Peyer's patch (tissue), 4 donors: ENCODE results near the gene FOXL1. TPM values are rescaled to one million over a fixed set of nuclear protein-coding genes. Genes with fewer than 3 reads are reported as not detected.

Experiments
- DNase-seq, 3 donors: peaks; one replicate each; pipeline ENCODE4 v3.0.0-alpha.2; 2017 to 2019
- H3K27ac ChIP-seq, 4 donors: fragments of 200-600 bp; sonication (generic); one replicate each; pipeline ENCODE4 v1.5.1; 2016 to 2019
- H3K27me3 ChIP-seq, 2 donors: fragments of 200-600 bp; sonication (generic); one replicate each; pipeline ENCODE4 v1.5.1; 2019
- H3K36me3 ChIP-seq, 3 donors: fragments of 200-600 bp; sonication (generic); one replicate each; pipeline ENCODE4 v1.5.1; 2016 to 2019
- H3K4me1 ChIP-seq, 4 donors: fragments of 200-600 bp; sonication (generic); one replicate each; pipeline ENCODE4 v1.5.1; 2016 to 2019
- H3K4me3 ChIP-seq, 4 donors: fragments of 200-600 bp; sonication (generic); 1 replicate in 3 of 4; 2 replicates in 1 of 4; pipeline ENCODE4 v1.5.1; 2016 to 2019; ENCODE audit warnings: mild to moderate bottlenecking in 1 of 4
- H3K9me3 ChIP-seq, 4 donors: fragments of 200-600 bp; sonication (generic); one replicate each; pipeline ENCODE4 v1.5.1; 2016 to 2019; ENCODE audit warnings: mild to moderate bottlenecking in 1 of 4
- POLR2A ChIP-seq, 2 donors: fragments of 450-650 bp; IDR thresholded peaks; one replicate each; pipeline ENCODE4 v1.5.1; 2017; ENCODE audit warnings: antibody characterized with exemption in 2 of 2, mild to moderate bottlenecking in 2 of 2, moderate library complexity in 2 of 2
- total RNA-seq, 4 donors: library from RNA; depleted of rRNA; stranded (reverse); fragments of >200 nt; gene quantifications; one replicate each; pipeline ENCODE4 v1.1.0, GENCODE V29; 2016
- TF ChIP-seq, protein P1 (sequence below), 6 experiments: fragments of 450-650 bp in 4 of 6; fragments of 200-600 bp in 2 of 6; sonication (generic) in 1 of 6; IDR thresholded peaks; one replicate each; pipeline ENCODE4 v1.5.1; 2017 to 2019; ENCODE audit warnings: antibody characterized with exemption in 6 of 6, mild to moderate bottlenecking in 3 of 6, moderate library complexity in 1 of 6

FOXL1 gene
- total RNA-seq, 4 donors from 2014 or later = 2.0 to 12.4 (median 3.0) TPM

DNA sequence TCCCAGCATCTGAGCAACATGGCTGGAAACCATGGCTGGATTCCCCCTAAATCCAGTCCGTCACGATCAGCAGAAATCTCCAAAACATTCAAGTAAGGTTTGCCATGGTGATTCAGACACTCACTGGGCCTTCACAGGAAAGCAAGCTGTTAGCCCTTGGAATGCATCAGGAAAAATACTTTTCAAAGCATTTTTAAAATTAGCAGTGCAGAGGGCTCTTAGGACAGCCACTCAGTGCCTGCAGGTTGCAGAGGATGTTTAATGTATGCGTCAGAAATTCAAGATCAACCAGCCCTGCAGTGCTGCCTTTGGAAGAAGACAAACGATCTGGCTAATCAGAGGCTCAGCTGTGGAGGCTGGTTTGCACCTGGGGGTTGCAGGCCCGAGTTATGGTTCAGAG lies 50.3 kb downstream of the FOXL1 start:
- TF ChIP-seq POLR2A (IDR thresholded peaks at IDR 0.05) = no peak
- TF ChIP-seq, protein P1, sequence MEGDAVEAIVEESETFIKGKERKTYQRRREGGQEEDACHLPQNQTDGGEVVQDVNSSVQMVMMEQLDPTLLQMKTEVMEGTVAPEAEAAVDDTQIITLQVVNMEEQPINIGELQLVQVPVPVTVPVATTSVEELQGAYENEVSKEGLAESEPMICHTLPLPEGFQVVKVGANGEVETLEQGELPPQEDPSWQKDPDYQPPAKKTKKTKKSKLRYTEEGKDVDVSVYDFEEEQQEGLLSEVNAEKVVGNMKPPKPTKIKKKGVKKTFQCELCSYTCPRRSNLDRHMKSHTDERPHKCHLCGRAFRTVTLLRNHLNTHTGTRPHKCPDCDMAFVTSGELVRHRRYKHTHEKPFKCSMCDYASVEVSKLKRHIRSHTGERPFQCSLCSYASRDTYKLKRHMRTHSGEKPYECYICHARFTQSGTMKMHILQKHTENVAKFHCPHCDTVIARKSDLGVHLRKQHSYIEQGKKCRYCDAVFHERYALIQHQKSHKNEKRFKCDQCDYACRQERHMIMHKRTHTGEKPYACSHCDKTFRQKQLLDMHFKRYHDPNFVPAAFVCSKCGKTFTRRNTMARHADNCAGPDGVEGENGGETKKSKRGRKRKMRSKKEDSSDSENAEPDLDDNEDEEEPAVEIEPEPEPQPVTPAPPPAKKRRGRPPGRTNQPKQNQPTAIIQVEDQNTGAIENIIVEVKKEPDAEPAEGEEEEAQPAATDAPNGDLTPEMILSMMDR (IDR thresholded peaks at IDR 0.05) = no peak
- no peak overlapping the region for H3K4me3 ChIP-seq
- no peaks in the 10 kb centered on the region for H3K27me3 ChIP-seq
- H3K36me3 ChIP-seq = no peaks in the 10 kb centered on the region
- no peak overlapping the region for H3K27ac ChIP-seq
- DNase-seq = no peak
- H3K4me1 ChIP-seq = no peaks in the 10 kb centered on the region
- no peaks in the 10 kb centered on the region for H3K9me3 ChIP-seq

DNA sequence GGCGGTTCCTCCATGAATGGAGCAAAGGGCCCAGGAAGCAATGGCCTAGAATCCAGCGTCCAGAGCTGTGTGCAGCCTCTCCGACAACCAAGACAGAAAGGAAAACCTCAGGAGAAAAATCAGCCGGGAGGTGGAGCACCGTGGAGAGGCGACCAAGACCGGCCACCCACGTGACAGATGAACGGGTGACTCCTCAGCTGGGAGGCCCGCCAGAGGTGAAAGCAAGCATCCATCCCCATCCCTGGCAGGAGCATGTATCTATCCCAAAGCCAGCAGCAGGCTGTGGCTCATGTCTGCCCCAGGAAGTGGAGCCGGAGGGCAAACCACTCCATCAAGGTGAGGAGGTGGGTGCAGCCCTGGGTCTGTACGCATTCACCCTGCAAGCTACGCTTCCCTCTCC lies 52.1 kb downstream of the FOXL1 start:
- Histone ChIP-seq H3K36me3 (no peaks in the 10 kb centered on the region), H3K27me3 (no peaks in the 10 kb centered on the region), H3K9me3 (no peaks in the 10 kb centered on the region), H3K27ac (no peak overlapping the region), H3K4me3 (no peak overlapping the region), H3K4me1 (no peaks in the 10 kb centered on the region)
- DNase-seq = no peak
- TF ChIP-seq, protein P1 (IDR thresholded peaks at IDR 0.05) = no peak
- TF ChIP-seq POLR2A (IDR thresholded peaks at IDR 0.05) = no peak

DNA sequence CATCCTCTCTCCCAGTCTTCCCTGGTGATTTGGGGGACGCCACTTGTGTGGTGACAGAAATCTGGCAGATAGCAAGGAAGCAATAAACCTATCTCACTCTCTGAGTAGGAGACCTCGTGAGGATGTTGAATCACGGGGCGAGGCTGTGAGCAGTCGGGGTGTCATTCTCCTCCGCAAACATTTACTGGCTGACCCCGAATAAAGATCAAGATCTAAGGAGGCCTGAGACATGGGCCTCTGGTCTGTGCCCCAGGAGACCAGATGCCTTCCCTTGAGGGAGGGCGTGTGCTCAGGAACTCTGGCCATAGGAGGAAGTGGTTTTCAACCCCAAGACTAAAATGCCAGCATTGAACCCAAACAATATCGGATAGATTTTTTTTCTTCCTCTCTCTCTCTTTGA lies 53.1 kb downstream of the FOXL1 start:
- TF ChIP-seq, protein P1 (IDR thresholded peaks at IDR 0.05) = no peak
- TF ChIP-seq POLR2A (IDR thresholded peaks at IDR 0.05) = no peak
- Histone ChIP-seq H3K27ac (no peak overlapping the region), H3K27me3 (no peaks in the 10 kb centered on the region), H3K4me1 (no peaks in the 10 kb centered on the region), H3K4me3 (no peak overlapping the region), H3K36me3 (no peaks in the 10 kb centered on the region), H3K9me3 (no peaks in the 10 kb centered on the region)
- DNase-seq = no peak

Other genes starting within 250 kb of the FOXL1 start
- gene FOXF1, start 68.0 kb upstream of the FOXL1 start, total RNA-seq = 10 to 100 TPM in 2 of 4 donors, 1 to 10 TPM in 2; 4.4 to 36.3 (median 9.0) TPM
- gene MTHFSD, start 23.3 kb upstream of the FOXL1 start, total RNA-seq = 10 to 100 TPM; 18.2 to 35.4 (median 21.9) TPM
- 1 to 10 TPM in 1 of 4 donors, under 1 TPM in 1, not detected in 2; 0.40 to 1.5 TPM for gene FOXC2, start 11.7 kb upstream of the FOXL1 start, total RNA-seq